HG02852 (cell line): ENCODE data around the gene SNAP47.

Experiments used
- ATAC-seq: cut with Tn5 transposase; IDR thresholded peaks from one replicate; pipeline ENCODE4 v1.9.1; 2021; ENCODE audit warnings: mild to moderate bottlenecking, moderate library complexity; ENCODE audit not compliant: unreplicated experiment

The SNAP47 gene

GRCh38 chr1:227795732-227796131 is 60.5 kb downstream of the SNAP47 start:
- ATAC-seq, result no peak

GRCh38 chr1:227796359-227796915 is 61.2 kb downstream of the SNAP47 start:
- ATAC-seq, result no peak

- ATAC-seq, result no peak
These were observed 61.9 kb downstream of the SNAP47 start for GRCh38 chr1:227797144-227797543.

GRCh38 chr1:227797625-227798024 is 62.4 kb downstream of the SNAP47 start:
- no peak for ATAC-seq

GRCh38 chr1:227798078-227798802 is 63.0 kb downstream of the SNAP47 start:
- no peak for ATAC-seq

- ATAC-seq, result no peak
These were observed 64.5 kb downstream of the SNAP47 start for GRCh38 chr1:227799756-227800155.

- no peak for ATAC-seq
These were observed 68.7 kb downstream of the SNAP47 start for GRCh38 chr1:227803933-227804332.

GRCh38 chr1:227805606-227806197 is 70.5 kb downstream of the SNAP47 start:
- no peak for ATAC-seq

- ATAC-seq, result no peak
These were observed 73.3 kb downstream of the SNAP47 start for GRCh38 chr1:227808566-227808965.

GRCh38 chr1:227809026-227809425 is 73.8 kb downstream of the SNAP47 start:
- ATAC-seq, result no peak

- ATAC-seq, result no peak
These were observed 78.7 kb downstream of the SNAP47 start for GRCh38 chr1:227813962-227814361.

GRCh38 chr1:227815468-227816409 is 80.5 kb downstream of the SNAP47 start, which contains the start of gene PRSS38:
PRSS38 (plus strand) TSS chr1:227815675; CDS start chr1:227815717, 42 bp downstream.
- no peak for ATAC-seq

GRCh38 chr1:227816750-227817446 is 81.7 kb downstream of the SNAP47 start:
- no peak for ATAC-seq

- no peak for ATAC-seq
These were observed 88.3 kb downstream of the SNAP47 start for GRCh38 chr1:227823537-227823936.

GRCh38 chr1:227824204-227824603 is 89.0 kb downstream of the SNAP47 start:
- ATAC-seq, result no peak

- ATAC-seq, result no peak
These were observed 93.6 kb downstream of the SNAP47 start for GRCh38 chr1:227828786-227829185.
